PC-3 (cell line): ENCODE results near the gene THOC6. TPM values are rescaled to one million over a fixed set of nuclear protein-coding genes. Genes with fewer than 3 reads are reported as not detected.

Experiments used
- ATAC-seq: fragments of 200-7000 bp; cut with Tn5 transposase; 2 replicates; pipeline ENCODE4 v1.9.1; 2020; ENCODE audit warnings: mild to moderate bottlenecking, moderate library complexity
- BruUV-seq: library from RNA; stranded (reverse); fragments of 400-500 nt; replicated peaks from 2 replicates; lab custom pipeline; 2021; lab: Mats Ljungman, UMichigan
- CTCF ChIA-PET: fragments of 300-600 bp; sonication (Branson Sonifier 250); formaldehyde crosslinking; loops from one replicate; lab custom pipeline; 2022; ENCODE audit warnings: antibody characterized with exemption; lab: Charles Lee
- POLR2A ChIA-PET: fragments of 300-600 bp; sonication (Branson Sonifier 250); formaldehyde crosslinking; loops from one replicate; lab custom pipeline; 2022; ENCODE audit warnings: antibody characterized with exemption; ENCODE audit not compliant: unreplicated experiment; lab: Charles Lee
- DNase-seq: peaks from one replicate; pipeline ENCODE4 v3.0.0-alpha.2; 2015
- H2AFZ ChIP-seq: fragments of 300-600 bp; sonication (generic); 2 replicates; pipeline ENCODE4 v1.6.0; 2016; ENCODE audit warnings: antibody characterized with exemption, low read length
- H3F3A ChIP-seq: fragments of 300-600 bp; sonication (generic); one replicate; pipeline ENCODE4 v1.6.0; 2017; ENCODE audit warnings: antibody characterized with exemption, low read length, control low read depth, mild to moderate bottlenecking; ENCODE audit not compliant: unreplicated experiment
- H3K27ac ChIP-seq: fragments of 300-600 bp; sonication (generic); 2 replicates; pipeline ENCODE4 v1.5.1; 2016; ENCODE audit warnings: mild to moderate bottlenecking, low read length
- H3K27me3 ChIP-seq: fragments of 300-600 bp; sonication (generic); 2 replicates; pipeline ENCODE4 v1.6.1; 2016; ENCODE audit warnings: low read length, mixed read lengths
- H3K36me3 ChIP-seq: fragments of 300-600 bp; sonication (generic); 2 replicates; pipeline ENCODE4 v1.6.1; 2016; ENCODE audit warnings: low read depth, mixed run types, low read length, mixed read lengths
- H3K4me1 ChIP-seq: fragments of 300-600 bp; sonication (generic); 2 replicates; pipeline ENCODE4 v1.5.1; 2016; ENCODE audit warnings: low read length; ENCODE audit not compliant: insufficient read depth
- H3K4me2 ChIP-seq: fragments of 300-600 bp; sonication (generic); 2 replicates; pipeline ENCODE4 v1.6.0; 2016; ENCODE audit warnings: low read length
- H3K4me3 ChIP-seq: fragments of 300-600 bp; sonication (generic); 2 replicates; pipeline ENCODE4 v1.5.1; 2016; ENCODE audit warnings: mild to moderate bottlenecking, low read length, mixed read lengths
- H3K79me2 ChIP-seq: fragments of 300-600 bp; sonication (generic); 2 replicates; pipeline ENCODE4 v1.6.1; 2017; ENCODE audit warnings: low read length, mixed read lengths
- H3K9ac ChIP-seq: fragments of 300-600 bp; sonication (generic); 2 replicates; pipeline ENCODE4 v1.6.0; 2016; ENCODE audit warnings: mild to moderate bottlenecking, low read length
- H3K9me2 ChIP-seq: fragments of 300-600 bp; sonication (generic); replicated peaks from 2 replicates; pipeline ENCODE4 v1.6.1; 2016; ENCODE audit warnings: mixed run types, low read length, mixed read lengths
- H3K9me3 ChIP-seq: fragments of 300-600 bp; sonication (generic); 2 replicates; pipeline ENCODE4 v1.6.1; 2016; ENCODE audit warnings: low read length, mixed read lengths
- H4K20me1 ChIP-seq: fragments of 300-600 bp; sonication (generic); 2 replicates; pipeline ENCODE4 v1.6.1; 2016; ENCODE audit warnings: low read length, mixed read lengths
- EZH2 ChIP-seq: fragments of 300-600 bp; sonication (generic); IDR thresholded peaks from one replicate; pipeline ENCODE4 v1.6.1; 2017; ENCODE audit warnings: antibody characterized with exemption, mild to moderate bottlenecking, low read length; ENCODE audit not compliant: unreplicated experiment
- EZH2phosphoT487 ChIP-seq: fragments of 300-600 bp; sonication (generic); IDR thresholded peaks from 2 replicates; pipeline ENCODE4 v1.6.1; 2018; ENCODE audit warnings: mild to moderate bottlenecking, antibody characterized with exemption, low read length, borderline replicate concordance
- intact Hi-C: fragments of 100-400 bp; cut with micrococcal nuclease; formaldehyde crosslinking; loops from 2 replicates; pipeline ENCODE4 v1.9.0; 2023
- total RNA-seq: library from RNA; depleted of rRNA; stranded (reverse); fragments of >200 nt; gene quantifications from 2 replicates; pipeline ENCODE4 v1.2.3, GENCODE V29; 2014
- TF ChIP-seq, protein P1 (sequence below): fragments of 300-600 bp; sonication (generic); conservative IDR thresholded peaks from 2 replicates; pipeline ENCODE4 v1.5.1; 2017; ENCODE audit warnings: antibody characterized with exemption, low read depth, mild to moderate bottlenecking, low read length

Gene THOC6
- total RNA-seq, 1 experiment from 2014 or later, result 40.3 TPM

DNA sequence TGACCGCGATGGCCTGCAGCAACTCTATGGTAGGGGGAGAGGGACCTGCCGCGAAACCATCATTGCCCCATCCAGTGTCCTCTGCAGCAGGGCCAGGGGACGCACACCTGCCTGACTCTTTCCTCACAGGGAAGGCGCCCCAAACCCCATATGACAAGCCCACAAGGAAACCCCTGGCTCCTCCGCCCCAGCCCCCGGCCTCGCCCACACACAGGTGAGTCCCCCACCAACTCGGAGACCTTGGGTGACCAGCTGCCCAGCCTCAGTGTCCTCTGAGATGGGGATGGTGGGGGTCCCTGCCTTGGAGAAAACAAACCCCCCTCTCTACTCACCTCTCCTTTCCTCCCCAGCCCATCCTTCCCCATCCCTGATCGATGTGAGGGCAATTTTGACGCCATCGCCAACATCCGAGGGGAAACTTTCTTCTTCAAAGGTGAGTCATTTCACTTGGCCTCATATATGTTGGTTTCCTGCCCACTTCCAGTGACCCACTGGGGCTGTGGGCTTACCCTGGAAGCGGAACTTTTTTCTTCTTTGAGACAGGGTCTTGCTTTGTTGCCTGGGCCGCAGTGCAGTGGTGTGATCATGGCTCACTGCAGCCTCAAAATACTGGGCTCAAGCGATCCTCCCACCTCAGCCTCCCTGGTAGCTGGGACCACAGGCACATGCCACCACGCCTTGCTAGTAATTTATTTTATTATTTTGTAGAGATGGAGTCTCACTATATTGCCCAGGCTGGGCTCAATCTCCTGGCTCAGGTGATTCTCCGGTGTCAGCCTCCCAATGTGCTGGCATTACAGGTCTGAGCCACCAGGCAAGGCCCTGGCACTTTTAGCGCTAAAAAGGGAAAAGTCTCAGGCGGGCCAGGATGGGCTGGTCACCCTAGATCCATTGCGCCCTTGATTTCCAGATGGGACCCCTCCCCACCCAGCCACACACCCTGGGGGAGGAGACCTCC lies 33.6 kb downstream of the THOC6 start:
- TF ChIP-seq EZH2 (no peak), EZH2phosphoT487 (no peak)
- TF ChIP-seq, protein P1, sequence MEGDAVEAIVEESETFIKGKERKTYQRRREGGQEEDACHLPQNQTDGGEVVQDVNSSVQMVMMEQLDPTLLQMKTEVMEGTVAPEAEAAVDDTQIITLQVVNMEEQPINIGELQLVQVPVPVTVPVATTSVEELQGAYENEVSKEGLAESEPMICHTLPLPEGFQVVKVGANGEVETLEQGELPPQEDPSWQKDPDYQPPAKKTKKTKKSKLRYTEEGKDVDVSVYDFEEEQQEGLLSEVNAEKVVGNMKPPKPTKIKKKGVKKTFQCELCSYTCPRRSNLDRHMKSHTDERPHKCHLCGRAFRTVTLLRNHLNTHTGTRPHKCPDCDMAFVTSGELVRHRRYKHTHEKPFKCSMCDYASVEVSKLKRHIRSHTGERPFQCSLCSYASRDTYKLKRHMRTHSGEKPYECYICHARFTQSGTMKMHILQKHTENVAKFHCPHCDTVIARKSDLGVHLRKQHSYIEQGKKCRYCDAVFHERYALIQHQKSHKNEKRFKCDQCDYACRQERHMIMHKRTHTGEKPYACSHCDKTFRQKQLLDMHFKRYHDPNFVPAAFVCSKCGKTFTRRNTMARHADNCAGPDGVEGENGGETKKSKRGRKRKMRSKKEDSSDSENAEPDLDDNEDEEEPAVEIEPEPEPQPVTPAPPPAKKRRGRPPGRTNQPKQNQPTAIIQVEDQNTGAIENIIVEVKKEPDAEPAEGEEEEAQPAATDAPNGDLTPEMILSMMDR, result no peak
- no peaks in the 10 kb centered on the region for H3K79me2 ChIP-seq
- DNase-seq (no peak), ATAC-seq (no peak)
- H3K4me3 ChIP-seq, result peak overlapping the region; percentile 86
- peak overlapping the region; percentile 98 for H3K4me2 ChIP-seq
- no peaks in the 10 kb centered on the region for H3K9me2 ChIP-seq
- TSS peak; percentile 35 for BruUV-seq
- no peaks in the 10 kb centered on the region for H3K9me3 ChIP-seq
- ChIA-PET CTCF (no interaction called here), POLR2A (no interaction called here)
- intact Hi-C loops, result no loop called here
- no peaks in the 10 kb centered on the region for H3K27me3 ChIP-seq
- no peaks in the 10 kb centered on the region for H3K36me3 ChIP-seq
- H3K4me1 ChIP-seq, result no peaks in the 10 kb centered on the region
- H3K9ac ChIP-seq, result no peak overlapping the region
- H3F3A ChIP-seq, result no peaks in the 10 kb centered on the region
- no peak overlapping the region for H2AFZ ChIP-seq
- no peak overlapping the region for H3K27ac ChIP-seq
- H4K20me1 ChIP-seq, result no peaks in the 10 kb centered on the region

DNA sequence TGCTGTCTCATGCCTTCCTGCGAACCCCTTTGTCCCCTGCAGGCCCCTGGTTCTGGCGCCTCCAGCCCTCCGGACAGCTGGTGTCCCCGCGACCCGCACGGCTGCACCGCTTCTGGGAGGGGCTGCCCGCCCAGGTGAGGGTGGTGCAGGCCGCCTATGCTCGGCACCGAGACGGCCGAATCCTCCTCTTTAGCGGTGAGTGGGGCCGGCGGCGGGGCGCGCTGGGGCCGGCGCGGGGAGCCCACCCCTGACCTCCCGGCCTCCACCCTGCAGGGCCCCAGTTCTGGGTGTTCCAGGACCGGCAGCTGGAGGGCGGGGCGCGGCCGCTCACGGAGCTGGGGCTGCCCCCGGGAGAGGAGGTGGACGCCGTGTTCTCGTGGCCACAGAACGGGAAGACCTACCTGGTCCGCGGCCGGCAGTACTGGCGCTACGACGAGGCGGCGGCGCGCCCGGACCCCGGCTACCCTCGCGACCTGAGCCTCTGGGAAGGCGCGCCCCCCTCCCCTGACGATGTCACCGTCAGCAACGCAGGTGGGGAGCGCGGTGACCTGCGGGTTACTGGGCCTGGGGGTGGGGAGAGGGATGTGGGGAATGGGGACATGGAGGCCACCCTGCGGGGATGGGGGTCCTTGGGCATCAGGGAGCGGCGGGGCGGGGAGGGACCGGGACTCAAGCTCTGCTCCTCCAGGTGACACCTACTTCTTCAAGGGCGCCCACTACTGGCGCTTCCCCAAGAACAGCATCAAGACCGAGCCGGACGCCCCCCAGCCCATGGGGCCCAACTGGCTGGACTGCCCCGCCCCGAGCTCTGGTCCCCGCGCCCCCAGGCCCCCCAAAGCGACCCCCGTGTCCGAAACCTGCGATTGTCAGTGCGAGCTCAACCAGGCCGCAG lies 34.5 kb downstream of the THOC6 start:
- peak; percentile 50 for ATAC-seq
- no TSS peak for BruUV-seq
- H3K4me2 ChIP-seq, result peak overlapping the region; percentile 98
- H2AFZ ChIP-seq, result peak overlapping the region; percentile 90
- ChIA-PET CTCF (interaction anchor here (0.6 to 1.7 kb wide), 4 partner anchors 13 to 56 kb away, joined by 3 to 9 read pairs (median 6); no protein-coding TSS in a partner anchor), POLR2A (no interaction called here)
- H3K9me2 ChIP-seq, result no peaks in the 10 kb centered on the region
- H3F3A ChIP-seq, result no peaks in the 10 kb centered on the region
- no peaks in the 10 kb centered on the region for H3K27me3 ChIP-seq
- peak overlapping the region; percentile 86 for H3K4me3 ChIP-seq
- peak; percentile 29 for DNase-seq
- H3K27ac ChIP-seq, result no peak overlapping the region
- H3K9me3 ChIP-seq, result no peaks in the 10 kb centered on the region
- no peaks in the 10 kb centered on the region for H3K79me2 ChIP-seq
- peak overlapping the region; percentile 88 for H3K9ac ChIP-seq
- H3K36me3 ChIP-seq, result no peaks in the 10 kb centered on the region
- H3K4me1 ChIP-seq, result no peaks in the 10 kb centered on the region
- TF ChIP-seq, protein P1, result no peak; the same call in 1 of the 2 replicates
- TF ChIP-seq EZH2 (no peak), EZH2phosphoT487 (no peak)
- intact Hi-C loops, result loop anchor here (1.0 kb wide), 1 partner anchor 66 kb away; no protein-coding TSS in a partner anchor
- H4K20me1 ChIP-seq, result no peaks in the 10 kb centered on the region
